IgD-negative memory B cell (primary cell): Measurements from ENCODE around the gene NAALADL2. TPM values are rescaled to one million over a fixed set of nuclear protein-coding genes. Genes with fewer than 3 reads are reported as not detected.

ENCODE experiments used
- H3K27ac Mint-ChIP-seq, 3 donors: one replicate each; pipeline ENCODE4 v1.8.0; 2020 to 2022; ENCODE audit warnings: mild to moderate bottlenecking in 3 of 3, mixed read lengths in 3 of 3, moderate library complexity in 1 of 3
- H3K27me3 Mint-ChIP-seq: one replicate; pipeline ENCODE4 v1.8.0; 2021; ENCODE audit warnings: mixed read lengths
- H3K36me3 Mint-ChIP-seq: one replicate; pipeline ENCODE4 v1.8.0; 2020; ENCODE audit warnings: mild to moderate bottlenecking, mixed read lengths
- H3K4me1 Mint-ChIP-seq, 3 donors: one replicate each; pipeline ENCODE4 v1.8.0; 2020 to 2022; ENCODE audit warnings: mixed read lengths in 3 of 3, mild to moderate bottlenecking in 1 of 3
- H3K4me3 Mint-ChIP-seq, 4 donors: one replicate each; pipeline ENCODE4 v1.8.0; 2020 to 2022; ENCODE audit warnings: mild to moderate bottlenecking in 4 of 4, mixed read lengths in 4 of 4, moderate library complexity in 3 of 4
- H3K9me3 Mint-ChIP-seq, 3 donors: one replicate each; pipeline ENCODE4 v1.8.0; 2020 to 2021; ENCODE audit warnings: mixed read lengths in 3 of 3, mild to moderate bottlenecking in 1 of 3
- polyA plus RNA-seq: library from polyadenylated mRNA; unstranded; fragments of 300-500 nt; fragmentation: Illumina TruSeq; gene quantifications from one replicate; pipeline ENCODE4 v1.2.3, GENCODE V29; 2021

NAALADL2 gene
- polyA plus RNA-seq, 1 donor from 2014 or later: not detected

- H3K36me3 Mint-ChIP-seq: no peaks in the 10 kb centered on the region
- no peaks in the 10 kb centered on the region for H3K4me1 Mint-ChIP-seq
- H3K27me3 Mint-ChIP-seq: no peaks in the 10 kb centered on the region
- H3K4me3 Mint-ChIP-seq: no peak overlapping the region
- peaks cover 0 to 4% (median 3%) of the 10 kb centered on the region in 3 donors for H3K9me3 Mint-ChIP-seq
- no peak overlapping the region for H3K27ac Mint-ChIP-seq
Measured at GRCh38 chr3:174863488-174863887, 4.4 kb downstream of the NAALADL2 start.

DNA sequence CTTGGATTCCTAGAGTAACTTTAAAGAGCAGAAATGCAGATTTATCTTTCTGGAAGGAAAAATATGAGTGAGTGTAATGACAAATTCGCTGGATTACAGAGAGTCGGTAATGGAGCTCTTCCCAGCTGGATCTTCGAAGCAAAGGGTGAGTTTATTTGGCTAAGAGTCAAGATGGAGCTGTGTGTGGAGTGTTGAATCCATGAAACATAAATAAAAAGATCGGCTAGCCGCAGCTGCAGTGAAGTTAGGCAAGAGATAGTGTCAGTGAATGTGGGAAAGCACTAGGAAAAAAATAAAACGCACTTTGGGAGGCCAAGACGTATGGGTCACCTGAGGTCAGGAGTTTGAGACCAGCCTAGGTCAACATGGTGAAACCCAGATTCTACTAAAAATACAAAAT lies 10.3 kb downstream of the NAALADL2 start:
- Mint-ChIP-seq H3K4me1 (no peaks in the 10 kb centered on the region), H3K9me3 (peaks cover 0 to 6% (median 4%) of the 10 kb centered on the region in 3 donors), H3K27ac (no peak overlapping the region), H3K27me3 (no peaks in the 10 kb centered on the region), H3K4me3 (no peak overlapping the region), H3K36me3 (no peaks in the 10 kb centered on the region)

DNA sequence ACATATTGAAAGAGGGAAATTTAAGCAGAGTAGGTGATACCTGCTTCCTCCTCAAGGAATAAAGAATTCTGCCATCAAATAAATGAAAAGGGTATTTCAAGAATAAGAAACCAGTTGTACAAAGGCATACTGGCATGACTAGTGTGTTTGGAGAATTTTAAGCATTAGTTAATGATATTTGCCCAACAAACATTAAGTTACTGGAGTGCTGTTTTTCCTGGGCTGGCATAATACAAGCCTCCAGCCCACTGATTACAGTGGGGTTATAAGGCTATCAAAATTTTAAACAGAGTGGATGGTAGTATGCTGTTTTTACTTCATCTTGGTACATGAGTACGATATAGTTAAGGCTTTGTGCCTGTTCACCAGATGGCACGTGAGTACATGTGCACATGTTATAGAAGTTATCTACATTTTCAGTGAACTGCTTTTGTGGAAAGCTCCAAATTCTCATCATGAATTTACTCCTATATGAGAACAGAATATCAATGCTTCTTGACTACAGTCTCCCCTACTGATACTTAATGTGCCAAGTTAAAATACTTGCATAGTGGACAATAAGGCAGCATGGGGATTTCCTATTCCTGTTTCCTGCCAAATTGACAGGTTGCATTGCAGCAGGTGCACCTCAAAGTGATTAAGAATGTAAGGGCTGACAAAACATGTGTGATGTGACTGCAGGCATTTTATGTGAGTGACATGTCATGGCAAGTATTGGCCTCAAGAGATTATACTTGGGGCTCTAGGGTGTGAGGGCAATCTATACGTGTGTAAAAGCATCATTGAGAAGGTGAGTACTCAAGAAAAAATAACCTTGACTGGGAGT lies 14.9 kb downstream of the NAALADL2 start:
- Mint-ChIP-seq H3K27me3 (no peaks in the 10 kb centered on the region), H3K36me3 (no peaks in the 10 kb centered on the region), H3K27ac (no peak overlapping the region), H3K9me3 (peaks cover 0 to 5% (median 4%) of the 10 kb centered on the region in 3 donors), H3K4me3 (no peak overlapping the region), H3K4me1 (no peaks in the 10 kb centered on the region)

DNA sequence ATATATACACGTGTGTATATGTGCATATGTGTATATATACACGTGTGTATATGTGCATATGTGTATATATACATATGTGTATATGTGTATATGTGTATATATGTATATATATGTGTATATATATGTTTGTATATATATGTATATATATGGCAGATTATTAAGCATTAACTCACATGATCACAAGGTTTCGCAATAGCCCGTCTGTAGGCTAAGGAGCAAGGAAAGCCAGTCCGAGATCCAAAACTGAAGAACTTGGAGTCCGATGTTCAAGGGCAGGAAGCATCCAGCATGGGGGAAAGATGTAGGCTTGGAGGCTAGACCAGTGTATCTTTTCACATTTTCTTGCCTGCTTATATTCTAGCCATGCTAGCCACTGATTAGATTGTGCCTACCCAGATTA lies 23.7 kb downstream of the NAALADL2 start:
- Mint-ChIP-seq H3K27me3 (no peaks in the 10 kb centered on the region), H3K9me3 (peaks cover 0 to 17% (median 5%) of the 10 kb centered on the region in 3 donors), H3K36me3 (no peaks in the 10 kb centered on the region), H3K4me3 (no peak overlapping the region), H3K4me1 (no peaks in the 10 kb centered on the region), H3K27ac (no peak overlapping the region)

DNA sequence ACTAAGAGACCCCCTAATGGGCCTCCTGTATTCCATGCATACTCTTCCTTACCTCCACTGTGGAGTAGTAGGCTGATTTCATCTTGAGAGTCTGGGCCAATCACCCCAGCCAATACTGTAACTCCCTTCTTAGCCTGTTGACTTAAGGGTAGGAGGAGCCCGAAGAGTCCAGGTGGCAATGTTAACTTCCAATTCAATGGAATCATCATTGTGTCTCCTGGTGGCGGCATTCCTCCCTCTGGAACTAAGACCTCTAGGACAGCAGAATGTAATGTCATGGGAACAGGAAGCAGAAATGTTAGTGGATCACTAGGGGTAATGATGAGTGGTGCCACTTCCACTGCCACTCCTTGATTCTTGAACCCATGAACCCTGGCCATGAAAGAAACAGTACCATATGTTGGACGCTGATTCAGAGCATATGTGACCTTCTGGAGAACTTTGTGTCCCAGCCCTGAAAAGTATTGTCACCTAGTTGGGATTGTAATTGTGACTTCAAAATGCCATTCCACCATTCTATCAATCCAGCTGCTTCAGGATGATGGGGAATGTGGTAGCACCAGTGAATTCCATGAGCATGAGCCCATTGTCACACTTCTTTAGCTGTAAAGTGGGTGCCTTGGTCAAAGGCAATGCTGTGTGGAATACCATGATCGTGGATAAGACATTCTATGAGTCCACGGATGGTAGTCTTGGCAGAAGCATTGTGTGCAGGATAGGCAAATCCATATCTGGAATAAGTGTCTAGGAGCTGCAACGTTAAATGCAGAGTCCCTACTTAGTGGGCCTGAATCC lies 24.9 kb downstream of the NAALADL2 start:
- no peaks in the 10 kb centered on the region for H3K4me1 Mint-ChIP-seq
- H3K27me3 Mint-ChIP-seq: no peaks in the 10 kb centered on the region
- no peak overlapping the region for H3K27ac Mint-ChIP-seq
- H3K9me3 Mint-ChIP-seq: peaks cover 0 to 20% (median 5%) of the 10 kb centered on the region in 3 donors
- H3K4me3 Mint-ChIP-seq: no peak overlapping the region
- H3K36me3 Mint-ChIP-seq: no peaks in the 10 kb centered on the region

DNA sequence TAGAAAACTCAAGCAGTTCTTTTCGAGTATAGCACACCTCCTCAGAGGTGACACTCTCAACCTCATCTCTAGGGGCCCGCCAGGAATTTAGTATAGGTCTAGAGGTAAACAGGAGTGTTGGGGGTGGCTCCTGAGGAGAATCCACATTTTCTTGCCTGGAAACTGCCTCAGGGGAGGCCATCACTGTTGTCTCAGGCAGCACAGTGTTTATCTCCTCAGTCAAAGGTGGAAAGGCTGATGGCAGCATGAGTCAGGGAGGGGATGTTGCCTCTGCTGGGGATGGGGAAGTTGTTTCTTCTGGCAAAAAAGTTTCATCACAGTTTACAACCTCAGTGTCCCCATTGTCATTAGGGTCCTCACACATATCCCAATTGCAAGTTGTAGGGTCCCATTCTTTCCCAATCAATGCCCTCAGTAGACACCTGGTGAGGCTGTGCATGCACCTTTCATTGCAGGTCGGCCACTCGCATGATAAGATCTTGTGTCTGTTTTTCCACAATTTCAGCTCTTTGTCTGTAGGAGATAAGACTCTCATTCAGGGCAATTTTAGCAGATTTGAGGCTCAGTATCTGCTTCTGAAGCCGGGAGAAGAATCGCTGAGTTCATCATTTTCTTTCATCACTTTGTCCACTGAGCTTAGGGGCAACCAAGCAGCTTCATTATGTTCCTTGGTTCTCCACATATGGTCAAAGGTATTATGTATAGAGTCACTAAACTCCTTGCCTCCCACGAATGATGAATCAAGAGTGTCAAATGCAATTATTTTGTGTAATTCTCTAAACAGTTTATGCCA lies 25.8 kb downstream of the NAALADL2 start:
- H3K4me1 Mint-ChIP-seq: no peaks in the 10 kb centered on the region
- H3K27me3 Mint-ChIP-seq: no peaks in the 10 kb centered on the region
- H3K4me3 Mint-ChIP-seq: no peak overlapping the region
- no peaks in the 10 kb centered on the region for H3K36me3 Mint-ChIP-seq
- H3K9me3 Mint-ChIP-seq: peaks cover 0 to 15% (median 4%) of the 10 kb centered on the region in 3 donors
- H3K27ac Mint-ChIP-seq: no peak overlapping the region

- Mint-ChIP-seq H3K27me3 (no peaks in the 10 kb centered on the region), H3K4me1 (no peaks in the 10 kb centered on the region), H3K9me3 (peaks cover 0 to 3% (median under 1%) of the 10 kb centered on the region in 3 donors), H3K27ac (no peak overlapping the region), H3K36me3 (no peaks in the 10 kb centered on the region), H3K4me3 (no peak overlapping the region)
Measured at GRCh38 chr3:174891524-174892203, 32.5 kb downstream of the NAALADL2 start.

GRCh38 chr3:174907027-174907426 lies 47.9 kb downstream of the NAALADL2 start:
- no peaks in the 10 kb centered on the region for H3K27me3 Mint-ChIP-seq
- H3K9me3 Mint-ChIP-seq: peaks cover 0 to 10% (median 0%) of the 10 kb centered on the region in 3 donors
- no peaks in the 10 kb centered on the region for H3K4me1 Mint-ChIP-seq
- H3K4me3 Mint-ChIP-seq: no peak overlapping the region
- no peak overlapping the region for H3K27ac Mint-ChIP-seq
- H3K36me3 Mint-ChIP-seq: no peaks in the 10 kb centered on the region

DNA sequence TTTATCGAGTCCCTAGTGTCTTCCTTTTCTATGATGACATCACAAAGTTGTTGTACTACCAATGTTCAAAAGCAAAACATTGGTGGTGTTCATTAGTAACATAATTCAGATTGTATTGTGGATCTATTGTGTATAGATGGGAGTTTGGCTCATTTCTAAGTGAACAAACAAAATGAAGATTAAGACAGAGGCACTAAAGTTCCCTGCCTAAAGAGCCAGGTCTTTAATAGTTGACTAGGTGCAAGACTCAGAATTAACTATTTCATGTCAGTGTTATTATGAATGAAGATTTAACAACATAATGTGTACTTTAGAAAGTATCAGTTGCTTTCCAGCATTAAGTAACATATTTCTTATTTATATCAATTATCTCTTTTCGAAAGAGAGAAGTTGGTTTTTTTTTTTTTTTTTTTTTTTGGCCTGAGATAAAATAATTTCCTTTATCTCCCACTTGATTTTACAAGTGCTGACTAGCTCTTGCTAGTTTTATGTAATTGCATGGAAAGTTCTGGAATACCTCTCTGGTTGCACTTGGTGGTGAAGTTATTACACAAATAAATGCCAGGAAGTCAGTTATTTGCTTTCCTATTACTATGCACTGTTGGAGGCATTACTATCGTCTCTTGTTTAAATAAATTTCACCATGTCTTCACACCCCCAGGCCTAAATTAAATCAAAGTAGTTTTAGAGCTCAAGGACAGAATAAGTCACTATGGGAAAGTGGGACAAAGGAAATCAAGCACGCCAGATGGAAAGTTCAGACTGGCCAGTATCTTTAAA lies 48.7 kb downstream of the NAALADL2 start:
- no peak overlapping the region for H3K27ac Mint-ChIP-seq
- H3K4me1 Mint-ChIP-seq: no peaks in the 10 kb centered on the region
- H3K4me3 Mint-ChIP-seq: no peak overlapping the region
- H3K27me3 Mint-ChIP-seq: no peaks in the 10 kb centered on the region
- peaks cover 0 to 10% (median 0%) of the 10 kb centered on the region in 3 donors for H3K9me3 Mint-ChIP-seq
- H3K36me3 Mint-ChIP-seq: no peaks in the 10 kb centered on the region

DNA sequence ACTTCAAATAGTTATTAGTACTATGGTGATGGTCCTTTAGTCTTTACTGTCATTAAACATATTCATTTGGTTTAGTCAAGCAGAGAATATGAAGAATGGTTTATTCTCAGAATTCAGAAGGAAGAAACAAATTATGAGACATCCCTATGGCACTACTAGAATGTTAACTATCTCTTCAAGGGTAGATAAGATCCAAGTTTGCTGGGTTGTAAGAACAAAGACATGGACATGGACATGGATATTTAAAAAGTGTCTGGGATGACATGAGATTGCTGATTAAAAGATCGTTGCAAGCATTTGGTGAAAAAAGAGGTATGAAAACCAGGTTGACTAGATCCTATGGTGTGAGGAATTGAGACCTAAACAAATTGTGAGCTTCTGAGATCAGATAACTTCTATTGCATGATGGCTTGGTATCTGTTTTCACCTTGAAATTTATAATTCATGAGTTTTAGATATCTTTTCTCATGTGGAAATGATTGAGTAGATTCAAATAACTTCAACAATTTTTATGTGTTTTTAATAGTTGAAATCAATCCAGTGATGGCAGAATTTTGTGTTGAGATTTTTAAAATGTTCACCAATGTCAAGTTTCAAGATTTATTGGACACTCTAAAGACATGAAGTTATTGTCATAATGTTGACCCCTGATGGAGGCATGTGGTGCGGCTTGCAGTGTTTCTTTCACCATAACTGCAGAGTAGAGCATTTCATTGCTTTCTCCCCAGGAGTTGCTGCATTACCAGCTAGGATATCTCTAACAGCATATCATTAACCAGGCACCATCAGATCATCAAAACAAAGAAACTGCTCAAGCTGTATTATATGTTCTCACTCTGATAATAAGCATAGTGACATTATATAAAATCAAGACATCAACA lies 72.6 kb downstream of the NAALADL2 start:
- Mint-ChIP-seq H3K4me1 (no peaks in the 10 kb centered on the region), H3K9me3 (peaks cover 0 to 7% (median 2%) of the 10 kb centered on the region in 3 donors), H3K36me3 (no peaks in the 10 kb centered on the region), H3K4me3 (no peak overlapping the region), H3K27ac (no peak overlapping the region), H3K27me3 (no peaks in the 10 kb centered on the region)

- H3K27me3 Mint-ChIP-seq: no peaks in the 10 kb centered on the region
- no peaks in the 10 kb centered on the region for H3K4me1 Mint-ChIP-seq
- peaks cover 2 to 13% (median 5%) of the 10 kb centered on the region in 3 donors for H3K9me3 Mint-ChIP-seq
- no peaks in the 10 kb centered on the region for H3K36me3 Mint-ChIP-seq
- H3K4me3 Mint-ChIP-seq: no peak overlapping the region
- no peak overlapping the region for H3K27ac Mint-ChIP-seq
Measured at GRCh38 chr3:174936590-174936989, 77.5 kb downstream of the NAALADL2 start.

DNA sequence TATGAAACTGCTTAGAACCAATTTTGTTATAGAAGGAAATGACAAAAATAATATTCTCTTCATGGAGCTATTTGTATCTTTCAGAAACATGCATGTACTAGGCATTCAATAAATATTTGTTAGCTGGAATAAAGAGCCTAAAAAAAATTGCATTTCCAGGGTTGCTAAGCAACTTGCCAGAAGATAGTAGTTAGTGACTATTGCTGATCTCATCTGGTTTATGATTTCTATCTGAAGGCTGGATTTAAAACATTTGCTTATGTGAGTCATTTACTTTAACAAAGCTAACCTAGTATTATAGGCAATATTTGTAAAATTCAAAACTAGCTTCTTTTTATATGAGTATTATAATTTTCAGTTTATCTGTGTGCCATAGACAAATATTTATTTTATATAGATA lies 78.3 kb downstream of the NAALADL2 start:
- Mint-ChIP-seq H3K9me3 (peaks cover 2 to 13% (median 5%) of the 10 kb centered on the region in 3 donors), H3K4me3 (no peak overlapping the region)

GRCh38 chr3:174938102-174938501 lies 79.0 kb downstream of the NAALADL2 start:
- Mint-ChIP-seq H3K9me3 (peaks cover 2 to 13% (median 5%) of the 10 kb centered on the region in 3 donors), H3K36me3 (no peaks in the 10 kb centered on the region), H3K27me3 (no peaks in the 10 kb centered on the region), H3K4me1 (no peaks in the 10 kb centered on the region), H3K27ac (no peak overlapping the region), H3K4me3 (no peak overlapping the region)

More for the DNA sequence above, 78.3 kb downstream of the NAALADL2 start:
- H3K27me3 Mint-ChIP-seq: no peaks in the 10 kb centered on the region
- H3K4me1 Mint-ChIP-seq: no peaks in the 10 kb centered on the region
- no peaks in the 10 kb centered on the region for H3K36me3 Mint-ChIP-seq
- no peak overlapping the region for H3K27ac Mint-ChIP-seq
